Liver (tissue), 9 donors: Measurements from ENCODE around the gene MOK. TPM values are rescaled to one million over a fixed set of nuclear protein-coding genes. Genes with fewer than 3 reads are reported as not detected.

Experiments
- DNase-seq: peaks from one replicate; pipeline ENCODE4 v3.0.0-alpha.2; 2017; ENCODE audit warnings: low spot score
- H3K27ac ChIP-seq, 2 donors: one replicate each; pipeline ENCODE4 v1.7.0; 2013; ENCODE audit warnings: inconsistent platforms in 2 of 2, low read length in 2 of 2, control low read depth in 1 of 2, low read depth in 1 of 2, mild to moderate bottlenecking in 1 of 2
- H3K27me3 ChIP-seq, 4 donors: one replicate each; pipeline versions ENCODE4 v1.6.1 to v1.7.0; 2013; ENCODE audit warnings: low read length in 3 of 4, inconsistent platforms in 1 of 4, mild to moderate bottlenecking in 1 of 4, moderate library complexity in 1 of 4; ENCODE audit not compliant: control insufficient read depth in 4 of 4, insufficient read depth in 4 of 4
- H3K36me3 ChIP-seq, 4 donors: one replicate each; pipeline versions ENCODE4 v1.6.1 to v1.7.0; 2013; ENCODE audit warnings: low read length in 3 of 4, mild to moderate bottlenecking in 3 of 4, low read depth in 1 of 4, moderate library complexity in 1 of 4; ENCODE audit not compliant: control insufficient read depth in 4 of 4, insufficient read depth in 3 of 4
- H3K4me1 ChIP-seq, 4 donors: one replicate each; pipeline versions ENCODE4 v1.6.1 to v1.7.0; 2013; ENCODE audit warnings: low read length in 3 of 4, mild to moderate bottlenecking in 3 of 4, moderate library complexity in 1 of 4; ENCODE audit not compliant: control insufficient read depth in 4 of 4, insufficient read depth in 4 of 4
- H3K4me3 ChIP-seq, 3 donors: one replicate each; pipeline versions ENCODE4 v1.6.1 to v1.7.0; 2013; ENCODE audit warnings: low read length in 3 of 3, control low read depth in 1 of 3, low read depth in 1 of 3, mild to moderate bottlenecking in 1 of 3
- H3K9ac ChIP-seq, 2 donors: one replicate each; pipeline ENCODE4 v1.7.0; 2013; ENCODE audit warnings: low read length in 2 of 2, mild to moderate bottlenecking in 2 of 2, moderate library complexity in 2 of 2, control low read depth in 1 of 2, low read depth in 1 of 2
- H3K9me3 ChIP-seq, 4 donors: one replicate each; pipeline versions ENCODE4 v1.6.1 to v1.7.0; 2013; ENCODE audit warnings: low read length in 3 of 4; ENCODE audit not compliant: control insufficient read depth in 4 of 4
- FOXA1 ChIP-seq: IDR thresholded peaks from 2 replicates; pipeline ENCODE4 v1.6.1; 2016; ENCODE audit warnings: antibody characterized with exemption
- FOXA2 ChIP-seq: IDR thresholded peaks from 2 replicates; pipeline ENCODE4 v1.6.1; 2016; ENCODE audit warnings: antibody characterized with exemption
- GABPA ChIP-seq, 2 donors: IDR thresholded peaks in 1 of 2; conservative IDR thresholded peaks in 1 of 2; 2 replicates each; pipeline ENCODE4 v1.6.1; 2016; ENCODE audit warnings: antibody characterized with exemption in 2 of 2, mild to moderate bottlenecking in 1 of 2, moderate library complexity in 1 of 2
- HNF4A ChIP-seq, 2 donors: conservative IDR thresholded peaks; 2 replicates each; pipeline ENCODE4 v1.6.1; 2016; ENCODE audit warnings: antibody characterized with exemption in 2 of 2, mild to moderate bottlenecking in 2 of 2
- HNF4G ChIP-seq: IDR thresholded peaks from 2 replicates; pipeline ENCODE4 v1.6.1; 2016; ENCODE audit warnings: antibody characterized with exemption
- NR2F2 ChIP-seq: IDR thresholded peaks from 2 replicates; pipeline ENCODE4 v1.6.1; 2016; ENCODE audit warnings: antibody characterized with exemption
- RAD21 ChIP-seq, 2 donors: IDR thresholded peaks; 2 replicates each; pipeline ENCODE4 v1.6.1; 2016; ENCODE audit warnings: antibody characterized with exemption in 2 of 2, mild to moderate bottlenecking in 2 of 2
- RXRA ChIP-seq, 2 donors: IDR thresholded peaks; 2 replicates each; pipeline ENCODE4 v1.6.1; 2017 to 2018; ENCODE audit warnings: antibody characterized with exemption in 2 of 2, mild to moderate bottlenecking in 1 of 2
- SP1 ChIP-seq: IDR thresholded peaks from 2 replicates; pipeline ENCODE4 v1.6.1; 2018; ENCODE audit warnings: antibody characterized with exemption, mild to moderate bottlenecking
- TAF1 ChIP-seq: conservative IDR thresholded peaks from 2 replicates; pipeline ENCODE4 v1.6.1; 2016; ENCODE audit warnings: antibody characterized with exemption, mild to moderate bottlenecking
- YY1 ChIP-seq: IDR thresholded peaks from 2 replicates; pipeline ENCODE4 v1.6.1; 2016; ENCODE audit warnings: antibody characterized with exemption, mild to moderate bottlenecking
- WGBS: extraction: QIAGEN DNeasy Blood & Tissue Kit; methylation state at CpG from one replicate; pipeline ENCODE4 v1.1.7; 2013; 5-methylcytosine and 5-hydroxymethylcytosine counted together
- polyA plus RNA-seq, 2 donors: library from polyadenylated mRNA; stranded (reverse) in 1 of 2; unstranded in 1 of 2; fragments of 200-250 nt in 1 of 2; fragments of >200 nt in 1 of 2; fragmentation: Nextera tagmentation in 1 of 2; extraction: Ambion mirVana in 1 of 2; gene quantifications; one replicate each; pipeline versions ENCODE4 v1.2.1 to v1.2.3, GENCODE V29; 2013 to 2015
- total RNA-seq, 2 donors: library from RNA; depleted of rRNA; stranded (reverse); fragments of >200 nt; gene quantifications; one replicate each; pipeline ENCODE4 v1.2.3, GENCODE V29; 2014
- TF ChIP-seq, protein P1 (sequence below): IDR thresholded peaks from 2 replicates; pipeline ENCODE4 v1.6.1; 2016; ENCODE audit warnings: antibody characterized with exemption
- TF ChIP-seq, protein P2 (sequence below): IDR thresholded peaks from 2 replicates; pipeline ENCODE4 v1.6.1; 2016; ENCODE audit warnings: antibody characterized with exemption
- TF ChIP-seq, protein P3 (sequence below): IDR thresholded peaks from 2 replicates; pipeline ENCODE4 v1.6.1; 2016; ENCODE audit warnings: antibody characterized with exemption, mild to moderate bottlenecking
- TF ChIP-seq, protein P4 (sequence below): fragments of 150-350 bp; IDR thresholded peaks from 2 replicates; pipeline ENCODE4 v1.5.1; 2017; ENCODE audit warnings: improper control_type of control experiment, low read depth, low read length; ENCODE audit not compliant: missing input control
- donor health status: healthy.
- donor health status: healthy.
- donor health status: healthy.
- donor health status: healthy.
- donor health status: healthy.

MOK gene
- total and polyA plus RNA-seq, 4 donors: 2.4 to 6.4 (median 2.9) TPM

DNA sequence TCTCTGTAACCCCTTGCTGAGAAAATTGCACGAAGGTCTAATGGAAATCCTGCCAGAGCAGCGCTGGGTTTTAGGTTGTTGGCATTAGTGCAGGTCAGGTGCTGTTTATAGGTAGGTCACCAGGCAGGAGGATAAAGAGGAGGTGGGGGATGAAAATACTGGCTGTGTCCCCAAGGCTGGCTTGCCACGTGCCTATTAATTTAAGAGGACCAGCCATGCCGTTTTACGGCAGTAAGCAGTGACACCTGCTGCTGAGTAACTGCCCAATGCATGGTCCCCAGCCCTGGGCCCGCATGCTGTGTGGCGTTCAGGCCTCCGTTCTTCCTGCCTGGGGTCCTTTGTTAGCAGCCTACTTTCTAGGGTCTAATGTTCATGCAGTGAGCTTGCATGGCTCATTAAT lies 98.0 kb downstream of the MOK start:
- no peak for DNase-seq
- WGBS: 93% methylated on average over 8 of the region's 8 CpGs
- H3K4me1 ChIP-seq: peaks cover 0 to 3% (median 0%) of the 10 kb centered on the region in 4 donors
- H3K9me3 ChIP-seq: no peaks in the 10 kb centered on the region
- no peak overlapping the region for H3K27ac ChIP-seq
- no peak overlapping the region for H3K4me3 ChIP-seq
- TF ChIP-seq NR2F2 (no peak), HNF4A (conservative IDR thresholded peaks at IDR 0.05) (no peak), YY1 (no peak), FOXA2 (no peak), RXRA (IDR thresholded peaks at IDR 0.05) (no peak), GABPA (IDR thresholded peaks at IDR 0.05 in 1 of 2, conservative IDR thresholded peaks at IDR 0.05 in 1 of 2) (no peak), RAD21 (IDR thresholded peaks at IDR 0.05) (no peak)
- TF ChIP-seq, protein P1, sequence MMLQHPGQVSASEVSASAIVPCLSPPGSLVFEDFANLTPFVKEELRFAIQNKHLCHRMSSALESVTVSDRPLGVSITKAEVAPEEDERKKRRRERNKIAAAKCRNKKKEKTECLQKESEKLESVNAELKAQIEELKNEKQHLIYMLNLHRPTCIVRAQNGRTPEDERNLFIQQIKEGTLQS: no peak
- TF ChIP-seq, protein P2, sequence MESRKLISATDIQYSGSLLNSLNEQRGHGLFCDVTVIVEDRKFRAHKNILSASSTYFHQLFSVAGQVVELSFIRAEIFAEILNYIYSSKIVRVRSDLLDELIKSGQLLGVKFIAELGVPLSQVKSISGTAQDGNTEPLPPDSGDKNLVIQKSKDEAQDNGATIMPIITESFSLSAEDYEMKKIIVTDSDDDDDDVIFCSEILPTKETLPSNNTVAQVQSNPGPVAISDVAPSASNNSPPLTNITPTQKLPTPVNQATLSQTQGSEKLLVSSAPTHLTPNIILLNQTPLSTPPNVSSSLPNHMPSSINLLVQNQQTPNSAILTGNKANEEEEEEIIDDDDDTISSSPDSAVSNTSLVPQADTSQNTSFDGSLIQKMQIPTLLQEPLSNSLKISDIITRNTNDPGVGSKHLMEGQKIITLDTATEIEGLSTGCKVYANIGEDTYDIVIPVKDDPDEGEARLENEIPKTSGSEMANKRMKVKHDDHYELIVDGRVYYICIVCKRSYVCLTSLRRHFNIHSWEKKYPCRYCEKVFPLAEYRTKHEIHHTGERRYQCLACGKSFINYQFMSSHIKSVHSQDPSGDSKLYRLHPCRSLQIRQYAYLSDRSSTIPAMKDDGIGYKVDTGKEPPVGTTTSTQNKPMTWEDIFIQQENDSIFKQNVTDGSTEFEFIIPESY: no peak
- TF ChIP-seq, protein P3, sequence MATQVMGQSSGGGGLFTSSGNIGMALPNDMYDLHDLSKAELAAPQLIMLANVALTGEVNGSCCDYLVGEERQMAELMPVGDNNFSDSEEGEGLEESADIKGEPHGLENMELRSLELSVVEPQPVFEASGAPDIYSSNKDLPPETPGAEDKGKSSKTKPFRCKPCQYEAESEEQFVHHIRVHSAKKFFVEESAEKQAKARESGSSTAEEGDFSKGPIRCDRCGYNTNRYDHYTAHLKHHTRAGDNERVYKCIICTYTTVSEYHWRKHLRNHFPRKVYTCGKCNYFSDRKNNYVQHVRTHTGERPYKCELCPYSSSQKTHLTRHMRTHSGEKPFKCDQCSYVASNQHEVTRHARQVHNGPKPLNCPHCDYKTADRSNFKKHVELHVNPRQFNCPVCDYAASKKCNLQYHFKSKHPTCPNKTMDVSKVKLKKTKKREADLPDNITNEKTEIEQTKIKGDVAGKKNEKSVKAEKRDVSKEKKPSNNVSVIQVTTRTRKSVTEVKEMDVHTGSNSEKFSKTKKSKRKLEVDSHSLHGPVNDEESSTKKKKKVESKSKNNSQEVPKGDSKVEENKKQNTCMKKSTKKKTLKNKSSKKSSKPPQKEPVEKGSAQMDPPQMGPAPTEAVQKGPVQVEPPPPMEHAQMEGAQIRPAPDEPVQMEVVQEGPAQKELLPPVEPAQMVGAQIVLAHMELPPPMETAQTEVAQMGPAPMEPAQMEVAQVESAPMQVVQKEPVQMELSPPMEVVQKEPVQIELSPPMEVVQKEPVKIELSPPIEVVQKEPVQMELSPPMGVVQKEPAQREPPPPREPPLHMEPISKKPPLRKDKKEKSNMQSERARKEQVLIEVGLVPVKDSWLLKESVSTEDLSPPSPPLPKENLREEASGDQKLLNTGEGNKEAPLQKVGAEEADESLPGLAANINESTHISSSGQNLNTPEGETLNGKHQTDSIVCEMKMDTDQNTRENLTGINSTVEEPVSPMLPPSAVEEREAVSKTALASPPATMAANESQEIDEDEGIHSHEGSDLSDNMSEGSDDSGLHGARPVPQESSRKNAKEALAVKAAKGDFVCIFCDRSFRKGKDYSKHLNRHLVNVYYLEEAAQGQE: no peak
- no peaks in the 10 kb centered on the region for H3K27me3 ChIP-seq
- peaks cover 0 to 15% (median 9%) of the 10 kb centered on the region in 4 donors for H3K36me3 ChIP-seq
- no peak overlapping the region for H3K9ac ChIP-seq

DNA sequence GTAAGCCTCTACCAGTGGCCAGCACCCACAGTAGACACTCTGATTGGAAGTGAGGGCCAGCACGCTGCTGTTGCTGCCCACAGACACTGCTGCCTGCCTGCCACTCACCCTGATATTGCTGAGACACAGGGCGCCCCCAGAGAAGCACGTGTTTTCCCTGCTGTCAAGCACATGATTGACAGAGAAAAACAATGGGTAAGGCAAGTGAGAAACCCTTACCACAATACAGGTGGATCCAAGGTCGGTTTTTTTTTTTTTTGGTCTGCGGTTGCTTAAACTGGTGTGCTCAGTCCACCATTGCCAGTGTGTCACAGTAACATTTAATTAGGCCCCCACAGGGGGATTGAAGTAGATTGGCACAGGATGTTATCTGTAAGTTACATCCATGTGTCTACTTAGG lies 99.4 kb downstream of the MOK start:
- 89% methylated on average over 5 of the region's 5 CpGs for WGBS

More for the DNA sequence above, 99.4 kb downstream of the MOK start:
- TF ChIP-seq TAF1 (no peak), RXRA (IDR thresholded peaks at IDR 0.05) (no peak), HNF4G (no peak), FOXA2 (no peak), SP1 (no peak), FOXA1 (no peak), GABPA (IDR thresholded peaks at IDR 0.05 in 1 of 2, conservative IDR thresholded peaks at IDR 0.05 in 1 of 2) (no peak), NR2F2 (no peak)
- TF ChIP-seq, protein P4, sequence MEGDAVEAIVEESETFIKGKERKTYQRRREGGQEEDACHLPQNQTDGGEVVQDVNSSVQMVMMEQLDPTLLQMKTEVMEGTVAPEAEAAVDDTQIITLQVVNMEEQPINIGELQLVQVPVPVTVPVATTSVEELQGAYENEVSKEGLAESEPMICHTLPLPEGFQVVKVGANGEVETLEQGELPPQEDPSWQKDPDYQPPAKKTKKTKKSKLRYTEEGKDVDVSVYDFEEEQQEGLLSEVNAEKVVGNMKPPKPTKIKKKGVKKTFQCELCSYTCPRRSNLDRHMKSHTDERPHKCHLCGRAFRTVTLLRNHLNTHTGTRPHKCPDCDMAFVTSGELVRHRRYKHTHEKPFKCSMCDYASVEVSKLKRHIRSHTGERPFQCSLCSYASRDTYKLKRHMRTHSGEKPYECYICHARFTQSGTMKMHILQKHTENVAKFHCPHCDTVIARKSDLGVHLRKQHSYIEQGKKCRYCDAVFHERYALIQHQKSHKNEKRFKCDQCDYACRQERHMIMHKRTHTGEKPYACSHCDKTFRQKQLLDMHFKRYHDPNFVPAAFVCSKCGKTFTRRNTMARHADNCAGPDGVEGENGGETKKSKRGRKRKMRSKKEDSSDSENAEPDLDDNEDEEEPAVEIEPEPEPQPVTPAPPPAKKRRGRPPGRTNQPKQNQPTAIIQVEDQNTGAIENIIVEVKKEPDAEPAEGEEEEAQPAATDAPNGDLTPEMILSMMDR: no peak
- TF ChIP-seq, protein P1: no peak
- TF ChIP-seq, protein P2: no peak
- no peaks in the 10 kb centered on the region for H3K27me3 ChIP-seq
- no peaks in the 10 kb centered on the region for H3K9me3 ChIP-seq
- H3K36me3 ChIP-seq: peaks cover 0 to 14% (median 8%) of the 10 kb centered on the region in 4 donors
- H3K9ac ChIP-seq: no peak overlapping the region
- no peak for DNase-seq
- H3K4me1 ChIP-seq: peaks cover 0 to 3% (median 0%) of the 10 kb centered on the region in 4 donors
- no peak overlapping the region for H3K27ac ChIP-seq
- H3K4me3 ChIP-seq: no peak overlapping the region
